Stimulated activated CD4-positive, alpha-beta T cell treated with anti-CD3 and anti-CD28 coated beads, Interleukin-12 subunit alpha, Interleukin-12 subunit beta, amount 100 ng/mL, for 24 hours (primary cell): ENCODE results near the gene CMIP.

Source experiments
- DNase-seq, 2 experiments: peaks; one replicate each; pipeline ENCODE4 v3.0.0-alpha.2; 2020; ENCODE audit warnings: low read depth in 2 of 2

CMIP gene

DNA sequence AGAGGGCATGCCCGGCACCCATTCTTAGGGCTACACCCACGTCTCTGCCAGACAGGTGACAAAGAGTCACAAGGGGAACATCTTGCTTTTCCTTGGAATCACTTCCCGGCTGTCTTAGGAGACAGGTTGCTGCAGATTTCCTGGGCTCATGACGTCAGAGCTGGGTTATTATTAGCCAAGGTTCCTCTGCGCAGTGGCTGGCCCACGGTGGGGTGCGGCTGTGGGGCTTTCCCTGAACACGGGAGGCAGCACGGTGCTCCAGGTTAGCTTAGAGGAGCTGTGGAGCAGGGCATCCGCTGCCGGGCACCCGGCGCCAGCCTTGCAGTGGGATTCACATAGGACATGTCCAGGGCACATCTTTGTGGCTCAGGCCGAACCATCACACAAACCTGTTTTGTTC, 216.5 kb downstream of the CMIP start:
- DNase-seq, result no peak

DNA sequence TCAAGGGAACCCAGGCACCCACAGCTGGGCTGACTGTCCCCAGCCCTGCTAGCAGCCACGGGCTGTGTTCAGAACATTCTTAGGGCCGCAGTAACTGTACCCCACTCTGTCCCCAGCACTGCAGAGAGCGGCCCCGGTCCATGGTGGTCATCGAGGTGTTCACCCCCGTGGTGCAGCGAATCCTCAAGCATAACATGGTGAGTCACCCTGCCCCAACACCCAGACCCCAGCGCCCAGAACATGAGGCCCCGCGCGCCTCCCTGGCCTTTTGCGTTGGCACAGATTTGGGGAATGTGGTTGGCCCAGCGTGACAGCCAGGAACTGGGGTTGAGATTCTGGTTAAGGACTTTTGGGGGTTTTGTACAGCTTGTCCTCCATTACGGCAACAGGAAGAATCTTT, 219.5 kb downstream of the CMIP start:
- no peak for DNase-seq

DNA sequence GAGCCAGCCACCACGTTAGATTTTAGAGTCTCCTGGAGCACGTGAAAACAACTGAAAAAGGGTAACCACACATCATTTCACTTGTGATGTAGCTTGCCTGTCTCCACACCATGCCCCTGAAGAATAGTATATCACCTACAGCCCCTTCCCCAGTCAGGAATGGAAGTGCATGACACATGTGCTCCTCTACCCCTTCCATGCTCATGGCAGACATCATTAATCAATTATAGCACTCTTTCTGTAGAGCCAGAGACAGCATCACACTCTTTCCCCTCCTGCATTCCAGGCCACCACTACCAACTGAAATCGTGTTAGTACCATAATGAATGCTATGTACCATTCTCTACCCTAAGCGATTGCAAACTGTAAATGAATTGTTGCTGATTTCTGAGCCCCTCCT, 221.0 kb downstream of the CMIP start:
- no peak for DNase-seq

DNA sequence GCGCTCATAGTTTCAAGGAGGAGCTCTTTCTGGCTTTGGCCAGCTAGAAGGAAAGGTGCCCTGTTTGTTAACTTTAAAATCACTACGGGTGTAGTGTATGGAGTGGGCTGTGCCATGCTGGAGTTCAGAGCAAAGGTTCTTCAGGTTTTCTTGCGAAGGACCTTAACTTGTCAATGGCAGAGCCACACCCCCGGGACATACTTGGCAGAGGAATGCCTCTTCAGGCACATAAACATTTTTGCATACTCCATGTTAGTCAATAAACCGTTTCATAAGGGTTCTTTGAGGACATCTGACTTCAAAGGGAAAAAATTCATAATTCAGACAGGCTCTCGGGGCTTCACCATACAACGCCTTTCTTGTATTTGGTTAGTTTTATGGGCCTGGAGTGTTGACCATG, 221.5 kb downstream of the CMIP start:
- no peak for DNase-seq

DNA sequence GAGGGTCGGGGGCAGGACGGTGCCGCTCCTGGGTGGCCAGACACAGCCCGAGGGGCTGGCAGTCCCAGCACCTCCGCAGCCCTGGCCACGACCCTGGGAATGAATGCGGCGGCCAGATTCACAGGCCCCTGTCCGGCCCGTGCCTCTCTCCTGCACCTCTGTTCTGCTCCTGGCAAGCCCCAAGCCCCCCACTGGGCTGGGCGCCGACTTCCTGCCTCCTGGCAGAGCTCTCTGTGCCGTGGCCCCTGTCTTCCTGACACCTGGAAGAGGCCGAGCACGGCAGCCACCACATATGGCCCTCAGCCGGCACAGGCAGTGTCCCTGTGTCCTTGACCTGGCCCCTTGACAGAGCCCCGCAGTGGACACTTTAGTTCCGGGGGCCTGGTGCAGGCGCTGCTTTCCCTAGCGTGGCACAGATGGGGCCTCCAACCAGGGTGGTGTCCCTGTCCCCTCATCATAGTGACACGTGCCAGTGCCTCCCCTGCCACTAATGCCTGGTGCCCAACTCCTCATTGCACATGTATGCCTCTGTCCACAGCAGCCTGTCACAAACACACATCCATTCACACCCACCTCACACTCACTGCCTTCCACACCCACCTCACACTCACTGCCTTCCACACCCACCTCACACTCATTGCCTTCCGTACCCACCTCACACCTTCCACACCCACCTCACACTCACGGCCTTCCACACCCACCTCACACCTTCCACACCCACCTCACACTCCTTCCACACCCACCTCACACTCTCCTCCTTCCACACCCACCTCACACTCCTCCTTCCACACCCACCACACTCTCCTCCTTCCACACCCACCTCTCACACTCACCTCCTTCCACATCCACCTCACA, 223.9 kb downstream of the CMIP start:
- no peak for DNase-seq

DNA sequence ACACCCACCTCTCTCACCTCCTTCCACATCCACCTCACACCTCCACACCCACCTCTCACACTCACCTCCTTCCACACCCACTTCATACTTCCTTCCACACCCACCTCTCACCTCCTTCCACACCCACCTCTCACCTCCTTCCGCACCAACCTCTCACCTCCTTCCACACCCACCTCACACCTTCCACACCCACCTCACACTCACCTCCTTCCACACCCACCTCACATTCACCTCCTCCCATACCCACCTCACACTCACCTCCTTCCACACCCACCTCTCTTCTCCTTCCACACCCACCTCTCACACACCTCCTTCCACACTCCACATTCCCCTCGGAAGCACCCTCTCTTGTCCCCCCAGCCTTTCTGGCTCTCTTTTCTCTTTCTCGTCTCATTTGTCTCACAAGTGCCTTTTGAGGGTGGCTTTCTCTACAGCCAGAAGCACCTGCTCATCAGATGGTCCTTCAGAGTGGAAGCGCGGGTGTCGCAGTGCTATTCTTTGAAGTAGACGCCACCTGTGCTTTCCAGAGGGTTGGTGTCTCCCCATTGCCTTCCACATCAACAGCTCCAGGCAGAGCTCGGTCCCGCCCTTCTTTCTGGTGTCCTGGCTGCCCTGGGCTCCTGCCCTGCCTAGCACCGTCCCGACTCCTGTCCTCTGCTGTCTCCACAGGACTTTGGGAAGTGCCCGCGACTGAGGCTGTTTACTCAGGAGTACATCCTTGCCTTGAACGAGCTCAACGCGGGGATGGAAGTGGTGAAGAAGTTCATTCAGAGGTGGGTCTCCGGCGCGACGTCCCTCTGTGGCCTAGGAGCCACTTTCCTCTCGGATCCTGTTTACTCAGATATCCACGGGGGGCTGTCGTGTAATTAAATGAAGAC, 225.1 kb downstream of the CMIP start:
- no peak for DNase-seq

DNA sequence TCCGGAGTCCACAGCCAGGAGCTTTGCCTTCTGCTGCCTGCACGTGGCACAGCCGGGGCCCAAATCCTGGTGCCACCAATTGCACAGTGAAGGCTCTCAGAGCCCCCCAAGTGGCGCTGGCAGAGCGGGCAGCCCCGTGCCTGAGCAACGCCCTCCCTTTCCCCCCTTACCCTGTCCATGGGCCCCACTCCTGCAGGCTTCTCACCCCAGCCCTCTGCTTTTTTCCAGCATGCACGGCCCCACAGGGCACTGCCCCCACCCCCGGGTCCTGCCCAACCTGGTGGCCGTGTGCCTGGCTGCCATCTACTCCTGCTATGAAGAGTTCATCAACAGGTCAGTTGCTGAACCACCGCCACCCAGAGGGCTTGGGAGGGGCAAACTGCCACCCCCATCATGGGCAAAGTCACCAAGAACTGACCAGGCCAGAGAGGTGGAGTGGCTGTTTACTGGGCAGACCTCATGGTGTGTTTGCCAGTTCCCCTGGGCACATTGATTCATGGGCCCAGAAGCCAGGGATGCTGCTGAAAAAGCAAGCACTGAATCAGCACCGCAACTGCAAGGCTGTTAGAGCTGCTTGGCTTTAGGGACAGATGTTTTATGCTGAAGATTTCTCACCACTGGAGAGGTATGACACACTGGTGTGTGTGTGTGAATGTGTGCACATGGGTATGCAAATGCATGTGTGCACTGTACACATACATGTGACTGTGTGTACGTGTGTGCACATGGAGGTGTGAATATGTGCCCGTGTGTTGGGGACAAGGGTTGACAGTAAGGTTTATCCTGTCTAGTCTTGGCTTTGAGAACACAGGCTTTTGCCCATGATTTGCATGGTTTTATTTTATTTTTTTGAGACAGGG, 227.4 kb downstream of the CMIP start:
- DNase-seq, result no peak

DNA sequence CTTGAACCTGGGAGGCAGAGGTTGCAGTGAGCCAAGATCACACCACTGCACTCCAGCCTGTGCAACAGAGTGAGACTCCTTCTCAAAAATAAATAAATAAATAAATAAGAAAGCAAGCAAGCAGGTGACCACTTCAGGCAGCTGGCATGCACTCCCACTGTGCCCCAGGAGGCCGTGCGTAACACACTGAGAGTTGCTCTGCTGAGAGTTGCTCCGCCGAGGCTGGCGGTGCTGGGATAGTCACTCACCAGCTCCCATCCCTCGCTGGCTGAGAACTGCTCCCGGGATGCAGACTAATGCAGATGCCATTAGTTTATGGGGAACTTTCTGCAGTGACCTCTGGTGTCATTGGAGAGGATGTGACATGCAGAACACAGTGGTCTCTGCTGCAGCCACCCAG, 228.8 kb downstream of the CMIP start:
- DNase-seq, result no peak

DNA sequence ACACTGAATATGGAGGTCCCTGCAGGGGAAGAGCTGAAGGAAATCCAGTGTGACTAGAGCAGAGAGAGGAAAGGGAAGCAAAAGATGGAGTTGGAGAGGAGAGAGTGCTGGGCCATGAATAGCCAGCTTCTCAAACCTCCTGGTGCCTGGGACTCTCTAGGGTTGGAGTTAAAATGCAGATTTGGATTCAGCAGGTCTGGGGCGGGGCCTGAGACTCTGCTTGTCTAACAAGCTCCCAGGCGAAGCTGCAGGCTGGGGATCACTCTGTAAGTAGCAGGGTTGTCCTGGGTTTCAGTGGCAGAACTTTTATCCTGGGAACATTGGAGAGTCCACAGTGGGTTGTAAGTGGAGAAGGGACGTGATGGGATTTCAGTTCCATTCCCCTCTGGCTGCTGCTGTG, 231.1 kb downstream of the CMIP start:
- DNase-seq, result no peak

DNA sequence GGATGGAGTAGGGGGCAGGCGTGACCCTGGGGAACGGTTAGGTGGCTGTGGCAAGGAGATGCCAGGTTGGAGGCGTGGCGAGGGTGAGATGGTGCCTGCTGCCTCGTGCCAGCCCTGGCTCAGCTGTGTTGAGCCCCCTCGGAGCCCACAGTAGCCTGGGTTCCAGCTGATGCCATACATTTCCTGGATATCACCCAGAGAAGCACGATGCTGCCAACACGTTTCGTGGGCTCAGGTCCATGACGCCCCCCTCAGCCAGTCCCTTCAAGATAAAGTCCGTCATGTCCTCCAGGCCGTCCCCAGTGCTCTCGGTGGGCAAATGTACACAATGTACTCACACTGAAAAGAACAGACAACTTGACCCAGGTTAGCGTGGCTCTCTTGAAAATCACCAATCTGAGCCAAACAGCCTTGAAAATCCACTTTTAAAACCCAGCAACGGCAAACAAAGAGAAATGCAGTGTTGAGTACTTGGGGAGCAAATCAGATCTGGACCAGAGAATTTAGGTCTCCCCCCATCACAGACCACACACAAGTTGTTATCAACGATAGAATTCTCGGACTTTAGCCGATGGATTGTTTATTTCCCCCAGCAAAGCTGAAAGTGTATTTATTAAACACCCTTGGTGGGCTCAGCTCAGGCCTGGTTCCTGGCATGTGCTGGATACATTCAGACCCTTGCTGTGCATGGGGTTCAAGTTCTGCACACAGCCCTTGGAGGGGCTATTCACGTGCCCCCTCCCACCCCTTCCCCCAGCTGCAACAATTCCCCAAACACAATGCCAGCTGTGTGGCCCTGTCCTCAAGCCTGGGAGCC, 231.7 kb downstream of the CMIP start:
- no peak for DNase-seq

DNA sequence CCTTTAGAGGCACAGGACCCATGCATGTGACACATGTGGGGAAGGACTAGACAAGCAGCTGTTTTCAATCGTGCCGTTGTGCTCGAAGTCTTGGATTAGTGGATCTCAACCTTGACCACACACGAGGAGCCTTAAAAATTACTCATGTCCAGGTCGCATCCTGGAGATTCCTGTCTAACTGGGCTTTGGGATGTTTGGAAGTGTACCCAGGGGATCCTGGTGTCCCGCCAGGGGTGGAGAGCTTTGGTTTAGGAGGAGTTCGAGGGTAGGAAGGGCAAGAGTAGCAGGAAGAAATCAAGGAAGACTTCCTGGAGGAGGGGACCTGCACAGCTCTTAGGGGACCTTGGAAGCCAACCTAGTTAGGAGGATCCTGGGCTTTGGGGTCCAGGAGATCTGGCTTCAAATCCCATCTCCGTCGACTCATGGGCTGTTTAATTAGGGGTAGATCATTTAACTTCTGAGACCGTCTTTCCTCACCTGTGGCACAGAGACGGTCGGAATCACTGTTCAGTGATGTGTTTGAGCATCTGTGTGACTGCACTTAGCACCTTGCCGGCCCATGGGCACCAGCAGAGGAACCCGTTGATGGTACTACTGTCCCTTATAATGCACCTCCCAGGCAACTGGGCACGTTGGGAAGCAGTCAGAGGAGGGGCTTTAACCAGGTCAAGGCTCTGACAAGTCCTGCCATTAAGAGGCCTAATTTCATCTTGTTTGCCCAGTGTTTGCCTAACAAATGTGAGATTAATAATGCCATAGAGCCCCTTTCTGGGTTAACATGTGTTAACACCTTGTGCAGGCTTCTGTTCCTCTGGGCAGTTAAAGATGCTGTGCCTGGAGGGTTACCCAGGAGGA, 232.5 kb downstream of the CMIP start:
- DNase-seq, result no peak

DNA sequence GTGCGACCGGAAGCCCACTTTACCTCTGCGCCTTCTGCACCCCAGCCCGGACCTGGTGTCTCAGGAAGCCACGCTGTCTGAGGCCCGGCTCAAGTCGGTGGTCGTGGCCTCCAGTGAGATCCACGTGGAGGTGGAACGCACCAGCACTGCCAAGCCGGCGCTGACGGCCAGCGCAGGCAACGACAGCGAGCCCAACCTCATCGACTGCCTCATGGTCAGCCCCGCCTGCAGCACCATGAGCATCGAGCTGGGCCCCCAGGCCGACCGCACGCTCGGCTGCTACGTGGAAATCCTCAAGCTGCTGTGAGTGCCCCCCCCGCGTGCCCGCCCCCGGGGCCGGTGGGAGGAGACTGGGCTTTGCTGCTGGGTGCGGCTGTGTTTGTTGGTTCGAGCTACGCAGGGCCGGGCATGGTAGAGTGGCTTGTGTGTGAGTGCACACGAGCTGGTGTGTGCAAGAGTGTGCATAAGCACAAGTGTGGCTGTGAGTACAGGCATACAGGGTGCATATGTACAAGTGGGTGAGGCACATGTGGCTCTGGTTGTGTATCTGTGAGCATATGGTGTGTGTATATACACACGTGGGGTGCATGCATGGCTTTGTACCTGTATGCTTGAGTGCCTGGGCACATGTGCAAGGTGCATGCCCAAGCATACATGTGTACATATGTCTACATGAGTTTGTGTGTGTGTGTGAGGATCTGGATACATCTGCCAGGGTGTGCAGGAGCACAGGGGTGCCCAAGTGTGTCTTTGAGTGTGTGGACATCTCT, 233.9 kb downstream of the CMIP start:
- DNase-seq, result no peak

DNA sequence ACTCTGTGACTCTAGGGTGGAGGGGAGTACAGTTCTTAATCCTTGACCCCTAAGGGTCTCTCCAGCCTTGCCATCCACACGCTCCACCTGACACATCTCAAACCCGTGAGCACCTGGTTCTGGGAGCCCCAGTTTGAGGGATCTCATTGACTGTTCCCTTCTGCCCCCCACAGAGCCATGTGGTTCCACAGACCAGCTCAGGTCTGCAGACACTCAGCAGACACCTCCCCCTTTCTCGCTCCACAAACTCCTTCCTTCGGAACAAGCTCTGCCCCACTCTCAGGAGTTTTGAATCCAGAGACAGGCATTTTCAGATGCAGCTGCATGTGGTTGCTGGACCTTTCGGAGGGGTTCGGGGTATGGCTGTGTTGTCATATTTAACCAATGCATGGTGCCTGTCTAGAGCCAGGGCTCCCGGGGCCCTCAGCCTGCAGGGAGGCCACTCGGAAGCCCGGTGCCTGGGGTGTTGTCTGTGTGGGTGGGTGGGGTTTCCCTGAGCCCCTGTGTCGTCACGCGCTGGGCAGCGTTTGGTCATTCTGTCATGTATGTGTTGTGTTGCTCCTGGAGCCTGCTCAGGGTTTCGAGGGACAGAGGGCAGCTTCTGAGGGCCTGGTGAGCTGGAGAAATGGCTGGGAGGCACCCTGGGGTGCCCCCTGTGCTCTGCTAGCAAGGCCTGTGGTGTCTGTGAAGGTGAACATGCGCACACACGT, 235.3 kb downstream of the CMIP start:
- DNase-seq, result no peak

DNA sequence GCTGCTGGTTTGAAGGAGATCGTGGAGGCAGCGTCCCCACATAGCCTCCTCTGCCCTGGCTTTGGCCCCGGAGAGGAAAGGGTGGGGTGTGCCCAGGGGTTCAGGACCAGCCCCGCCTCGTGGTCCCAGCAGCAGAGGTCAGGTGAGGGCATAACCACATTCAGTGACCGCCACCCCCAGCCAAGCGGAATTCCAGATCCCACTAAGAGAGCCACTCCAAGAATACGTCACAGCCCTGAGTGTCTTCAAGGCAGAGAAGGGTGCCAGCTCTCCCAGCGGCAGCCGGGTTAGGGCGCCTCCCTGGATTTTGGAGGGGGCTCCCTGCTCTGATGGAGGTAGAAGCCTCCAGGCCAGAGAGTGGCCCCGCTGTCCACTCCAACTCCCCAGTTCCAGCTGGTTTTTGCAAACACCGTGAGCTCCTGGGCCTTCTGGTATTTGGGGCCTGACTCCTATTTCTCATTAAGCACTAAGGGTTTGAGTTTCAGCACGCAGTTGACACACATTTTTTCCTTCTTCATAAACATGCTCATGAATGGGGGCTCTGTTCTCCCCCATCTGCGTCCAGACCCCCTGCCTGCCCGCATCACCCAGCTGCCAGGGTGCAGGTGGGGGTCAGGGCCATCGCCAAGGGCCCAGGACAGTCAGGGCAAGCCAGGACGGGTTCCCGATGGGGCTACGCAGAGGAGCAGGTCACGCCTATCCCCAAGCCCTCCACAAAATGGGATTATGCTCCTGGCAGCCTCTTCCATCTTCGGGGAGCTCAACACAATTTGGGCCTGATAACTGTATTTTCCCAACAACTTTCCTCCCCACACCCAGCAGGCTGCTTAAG, 236.1 kb downstream of the CMIP start:
- no peak for DNase-seq

DNA sequence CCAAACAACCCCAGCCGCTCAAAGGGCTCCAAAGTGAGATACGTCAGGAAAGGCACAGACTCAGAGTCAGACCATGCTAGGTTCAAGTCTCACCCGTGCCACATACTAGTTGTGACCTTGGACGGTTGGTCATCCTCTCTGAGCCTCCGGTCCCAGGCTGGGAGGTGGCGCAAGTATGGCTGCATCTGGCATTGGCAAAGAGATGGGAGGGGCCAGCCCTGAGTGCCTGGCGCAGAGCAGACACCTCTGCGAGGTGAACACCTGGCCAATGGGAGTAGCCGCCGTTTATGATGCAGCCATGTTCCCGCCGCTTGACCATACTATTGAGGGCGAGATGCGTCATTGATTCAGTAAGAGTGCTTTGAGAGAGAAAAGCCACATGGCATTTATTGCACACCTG, 236.7 kb downstream of the CMIP start:
- no peak for DNase-seq

DNA sequence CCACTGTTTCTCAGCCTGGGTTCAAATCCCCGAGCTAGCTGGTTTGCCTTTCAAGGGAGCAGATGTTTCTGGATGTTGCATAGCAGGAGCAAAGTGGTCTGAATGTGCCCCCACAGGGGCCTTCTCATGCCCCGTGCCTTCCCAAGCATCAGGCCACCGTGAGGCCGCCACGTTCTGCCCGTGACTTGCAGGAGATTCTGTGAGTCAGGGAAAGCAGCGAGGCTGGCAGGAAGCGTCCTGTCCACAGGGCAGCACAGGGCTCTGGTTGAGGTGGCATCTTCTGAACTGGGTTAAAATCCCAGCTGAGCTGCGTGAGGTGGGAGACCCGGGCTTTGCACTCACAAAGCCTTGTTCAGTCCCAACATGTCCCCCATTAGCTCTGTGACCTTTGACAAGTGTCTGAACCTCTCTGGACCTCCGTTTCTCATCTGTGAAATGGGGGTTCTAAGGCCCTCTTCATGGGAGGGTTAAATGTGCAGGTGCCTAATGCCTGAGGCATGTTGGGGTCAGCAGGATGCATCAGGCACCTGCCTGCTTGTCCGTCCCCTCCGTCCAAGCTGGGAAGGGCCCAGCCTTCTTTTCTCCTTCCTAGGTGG, 239.7 kb downstream of the CMIP start:
- DNase-seq, result no peak

DNA sequence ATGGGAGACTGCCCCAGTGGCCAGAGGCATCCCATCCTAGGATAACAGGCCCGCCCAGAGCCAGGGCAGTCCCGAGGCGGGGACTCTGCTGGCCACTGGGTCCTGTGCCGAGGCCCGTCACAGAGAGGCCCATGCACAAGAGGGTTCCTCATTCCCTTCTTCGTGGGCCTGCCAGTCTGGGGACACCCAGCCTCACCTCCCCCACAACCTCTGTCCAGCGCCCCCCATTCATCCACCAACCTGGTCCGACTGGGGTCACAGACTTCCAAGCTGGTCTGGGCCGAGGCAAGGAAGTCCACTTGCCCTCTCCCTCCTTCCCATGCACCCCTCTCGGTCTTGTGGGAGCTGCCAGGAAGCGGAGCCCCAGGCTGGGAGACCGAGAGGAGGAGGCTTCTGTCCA, 240.3 kb downstream of the CMIP start:
- DNase-seq, result no peak
